ENCODE measurements around the gene LRIG3. TPM values are rescaled to one million over a fixed set of nuclear protein-coding genes. Genes with fewer than 3 reads are reported as not detected.

LRIG3 gene
- 107 TPM for total RNA-seq

DNA sequence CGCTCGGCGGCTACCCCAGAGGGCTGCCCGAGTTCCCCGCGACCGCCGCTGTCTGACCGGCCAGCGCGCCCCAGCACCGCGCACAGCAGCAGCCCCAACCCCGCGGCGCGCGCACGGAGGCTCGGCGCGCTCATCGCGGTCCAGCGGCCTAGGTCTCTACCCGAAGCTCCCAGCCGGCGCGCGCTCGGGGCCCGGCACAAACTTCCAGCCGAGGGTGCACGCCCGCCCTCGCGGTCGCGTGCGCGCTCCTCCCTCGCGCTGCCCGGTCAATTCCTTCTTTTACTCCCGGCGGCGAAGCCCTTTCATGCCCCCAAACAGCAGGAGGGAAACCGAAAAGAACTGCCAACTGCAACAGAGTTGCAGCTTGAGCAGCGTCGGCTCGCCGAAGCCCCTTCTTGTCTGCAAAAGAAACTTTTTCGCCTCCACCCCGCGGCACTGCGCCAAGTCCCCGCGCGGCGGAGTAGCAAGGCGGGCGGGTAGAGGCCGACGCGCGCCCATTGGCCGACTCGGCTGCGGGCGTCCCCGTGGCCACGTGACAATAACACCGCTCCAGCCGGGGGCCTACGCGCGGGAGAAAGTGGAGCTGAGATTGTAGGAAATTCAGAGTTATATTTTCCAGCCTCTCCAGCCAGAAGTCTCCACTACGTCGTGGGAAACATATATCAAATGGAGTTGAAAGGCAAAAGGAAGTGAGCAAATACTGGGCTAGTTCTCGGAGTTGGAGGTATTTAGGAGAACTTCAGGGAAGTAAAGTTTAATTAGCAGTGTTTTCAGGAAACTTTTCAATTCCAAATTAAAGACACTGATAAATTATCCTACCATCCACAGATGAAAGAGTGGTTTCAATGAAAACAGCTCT, at the start of gene LRIG3:
Gene LRIG3, minus strand, starts transcription at position 403 of the 859 bp plus-strand sequence. Its CDS starts 269 bp downstream, at position 134.

